Activated naive CD8-positive, alpha-beta T cell treated with anti-CD3 and anti-CD28 coated beads, Interleukin-2, amount 10 ng/mL, durations not matched to agents 7 days and 5 days (primary cell): ENCODE measurements around the gene PID1. TPM values are rescaled to one million over a fixed set of nuclear protein-coding genes. Genes with fewer than 3 reads are reported as not detected.

ENCODE experiments used
- ATAC-seq: fragments of 150-1000 bp; cut with Tn5 transposase; one replicate; pipeline ENCODE4 v1.10.0; 2021; ENCODE audit warnings: low read depth, moderate library complexity
- POLR2A ChIA-PET: fragments of 350-600 bp; sonication (Branson Sonifier 250); formaldehyde crosslinking; loops from one replicate; lab custom pipeline; 2021; ENCODE audit warnings: antibody characterized with exemption; lab: Charles Lee
- DNase-seq: peaks from one replicate; pipeline ENCODE4 v3.0.0; 2021
- H3K27ac Mint-ChIP-seq: one replicate; pipeline ENCODE4 v1.8.0; 2022; ENCODE audit warnings: mild to moderate bottlenecking, mixed read lengths
- H3K27me3 Mint-ChIP-seq: one replicate; pipeline ENCODE4 v1.8.0; 2022; ENCODE audit warnings: mild to moderate bottlenecking, moderate library complexity, mixed read lengths
- H3K36me3 Mint-ChIP-seq: one replicate; pipeline ENCODE4 v1.8.0; 2021; ENCODE audit warnings: mild to moderate bottlenecking, mixed read lengths
- H3K4me1 Mint-ChIP-seq: one replicate; pipeline ENCODE4 v1.8.0; 2021; ENCODE audit warnings: mixed read lengths
- H3K4me3 Mint-ChIP-seq: one replicate; pipeline ENCODE4 v1.8.0; 2022; ENCODE audit warnings: mild to moderate bottlenecking, moderate library complexity, mixed read lengths
- H3K9me3 Mint-ChIP-seq: one replicate; pipeline ENCODE4 v1.8.0; 2021; ENCODE audit warnings: mixed read lengths
- total RNA-seq, 2 experiments: library from RNA; stranded (reverse); gene quantifications; one replicate each; pipeline ENCODE4 v1.2.3, GENCODE V29; 2021

PID1 gene
- total RNA-seq, 2 experiments from 2014 or later = 0.11 to 0.17 TPM

DNA sequence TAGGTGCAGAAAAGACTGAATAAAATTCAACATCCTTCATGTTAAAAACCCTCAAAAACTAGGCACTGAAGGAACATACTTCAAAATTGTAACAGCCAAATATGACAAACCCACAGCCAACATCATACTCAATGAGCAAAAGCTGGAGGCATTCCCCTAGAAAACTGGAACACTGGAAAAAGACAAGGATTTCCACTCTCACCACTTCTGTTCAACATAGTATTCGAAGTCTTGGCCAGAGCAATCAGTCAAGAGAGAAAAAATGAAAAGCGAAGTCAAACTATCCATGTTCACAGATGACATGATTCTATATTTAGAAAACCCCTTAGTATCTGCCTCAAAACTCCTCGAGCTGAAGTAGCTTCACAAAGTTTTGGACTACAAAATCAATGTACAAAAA is 282.3 kb downstream of the PID1 start:
- POLR2A ChIA-PET = no interaction called here
- H3K4me3 Mint-ChIP-seq = no peak overlapping the region

DNA sequence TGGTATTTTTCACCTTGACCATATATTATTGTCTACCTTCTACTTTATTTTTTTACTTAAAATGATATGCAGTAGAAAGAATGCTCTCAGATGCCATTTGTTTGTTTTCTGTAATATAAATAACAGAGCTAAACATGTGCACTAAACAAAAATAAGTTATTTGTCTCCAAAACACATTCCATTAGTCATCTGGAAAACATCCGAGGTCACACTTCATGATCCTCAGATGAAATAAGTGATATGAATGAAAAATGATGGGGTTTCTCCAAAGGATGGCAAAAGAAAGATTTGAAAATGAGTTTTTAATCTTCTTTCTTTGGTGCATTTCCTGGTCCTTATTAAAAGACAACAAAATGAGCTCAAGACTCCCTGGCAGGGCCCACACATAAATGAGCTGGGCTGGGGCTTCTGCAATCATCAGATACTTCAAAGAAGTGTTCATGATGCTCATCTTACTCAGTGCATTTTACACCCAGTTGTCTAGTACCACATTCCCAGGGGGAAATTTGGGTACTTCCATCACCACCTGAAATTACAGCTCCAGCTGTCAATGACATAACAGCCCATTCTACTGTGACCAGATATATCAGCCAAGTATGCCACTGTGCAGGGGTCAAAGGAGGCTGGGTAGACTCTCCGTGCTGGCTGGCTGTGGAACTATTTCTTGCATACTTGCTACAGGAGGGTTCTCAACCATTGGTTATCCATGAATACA is 283.5 kb downstream of the PID1 start:
- DNase-seq (no peak), ATAC-seq (no peak)
- POLR2A ChIA-PET = no interaction called here
- H3K9me3 Mint-ChIP-seq = peaks cover 2% of the 10 kb centered on the region
- no peak overlapping the region for H3K27ac Mint-ChIP-seq
- no peaks in the 10 kb centered on the region for H3K27me3 Mint-ChIP-seq
- H3K4me1 Mint-ChIP-seq = no peaks in the 10 kb centered on the region
- no peak overlapping the region for H3K4me3 Mint-ChIP-seq
- H3K36me3 Mint-ChIP-seq = no peaks in the 10 kb centered on the region

More for the DNA sequence above, 282.3 kb downstream of the PID1 start:
- Mint-ChIP-seq H3K27ac (no peak overlapping the region), H3K4me1 (no peaks in the 10 kb centered on the region), H3K9me3 (peaks cover 2% of the 10 kb centered on the region), H3K36me3 (no peaks in the 10 kb centered on the region), H3K27me3 (no peaks in the 10 kb centered on the region)
- DNase-seq (no peak), ATAC-seq (no peak)

DNA sequence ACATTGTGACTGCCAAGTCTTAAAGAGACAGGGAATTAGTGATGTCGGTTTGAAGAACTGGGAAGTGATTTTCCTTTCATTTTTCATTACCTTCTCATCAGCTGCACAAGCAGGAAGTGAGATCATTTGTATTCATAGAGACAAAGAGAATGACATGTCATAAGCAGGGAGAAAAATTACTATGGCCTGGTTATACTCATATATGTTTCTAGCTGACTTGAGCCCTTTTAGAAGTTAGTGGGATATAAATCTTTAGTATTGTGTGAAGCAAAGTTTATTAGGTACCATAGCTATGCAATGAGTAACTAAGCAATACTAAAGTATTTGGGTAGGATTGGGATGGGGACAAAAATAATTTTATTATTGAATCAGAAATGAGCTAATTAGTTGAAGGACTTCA is 284.1 kb downstream of the PID1 start:
- no peak overlapping the region for H3K4me3 Mint-ChIP-seq
- no peaks in the 10 kb centered on the region for H3K36me3 Mint-ChIP-seq
- ATAC-seq = no peak
- peaks cover 6% of the 10 kb centered on the region for H3K9me3 Mint-ChIP-seq
- no peak for DNase-seq
- H3K4me1 Mint-ChIP-seq = no peaks in the 10 kb centered on the region
- no peaks in the 10 kb centered on the region for H3K27me3 Mint-ChIP-seq
- no peak overlapping the region for H3K27ac Mint-ChIP-seq
- POLR2A ChIA-PET = no interaction called here

DNA sequence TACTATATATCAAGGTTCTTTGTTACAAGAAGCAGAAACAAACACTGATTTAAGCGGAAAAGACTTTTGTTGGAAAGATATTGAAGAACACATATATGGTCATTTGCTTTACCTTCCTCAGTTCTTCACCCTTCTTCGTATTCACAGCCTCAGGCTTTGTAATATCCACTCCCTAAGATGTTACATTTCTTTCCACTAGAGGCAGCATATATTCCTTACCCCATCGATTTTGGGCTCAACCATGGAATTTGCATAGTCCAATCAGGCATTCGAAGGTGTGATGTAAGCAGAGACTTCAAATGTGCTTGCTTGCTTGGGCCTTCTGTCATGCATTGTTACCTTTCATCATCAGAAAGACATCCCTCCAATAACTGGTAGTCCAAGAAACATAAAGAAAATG is 287.4 kb downstream of the PID1 start:
- no peak for ATAC-seq
- no peak overlapping the region for H3K4me3 Mint-ChIP-seq

DNA sequence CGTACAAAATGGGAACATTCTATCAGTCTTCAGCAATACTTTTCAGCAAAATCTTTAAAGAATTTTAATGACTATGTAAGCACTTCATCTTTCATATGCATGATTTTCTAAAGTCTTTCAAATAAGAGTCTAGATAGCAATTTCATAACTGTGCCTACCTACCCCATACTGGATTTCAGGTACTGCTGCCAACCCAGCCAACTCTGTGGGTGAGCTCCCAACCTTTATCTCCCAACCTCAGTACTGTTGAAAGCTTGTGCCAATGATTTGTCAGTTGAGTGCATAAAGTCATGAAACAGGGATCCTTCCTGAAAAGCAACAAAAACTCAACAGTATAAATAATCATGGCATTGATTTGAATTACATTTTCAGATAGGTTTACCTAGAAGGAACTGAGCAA is 296.9 kb downstream of the PID1 start:
- DNase-seq (no peak), ATAC-seq (no peak)
- POLR2A ChIA-PET = no interaction called here
- Mint-ChIP-seq H3K36me3 (no peaks in the 10 kb centered on the region), H3K4me3 (no peak overlapping the region), H3K4me1 (no peaks in the 10 kb centered on the region), H3K27ac (no peak overlapping the region), H3K9me3 (peaks cover 5% of the 10 kb centered on the region), H3K27me3 (no peaks in the 10 kb centered on the region)

More for the DNA sequence above, 287.4 kb downstream of the PID1 start:
- POLR2A ChIA-PET = no interaction called here
- H3K27me3 Mint-ChIP-seq = no peaks in the 10 kb centered on the region
- no peaks in the 10 kb centered on the region for H3K4me1 Mint-ChIP-seq
- DNase-seq = no peak
- peaks cover 7% of the 10 kb centered on the region for H3K9me3 Mint-ChIP-seq
- H3K27ac Mint-ChIP-seq = no peak overlapping the region
- H3K36me3 Mint-ChIP-seq = no peaks in the 10 kb centered on the region
